HCT116 (cell line): ENCODE data around the gene CCDC73. TPM values are rescaled to one million over a fixed set of nuclear protein-coding genes. Genes with fewer than 3 reads are reported as not detected.
"Not testable (repeated sequence)": the region's sequence is repeated elsewhere in the genome, so short reads cannot be mapped to it uniquely, and the experiment has no call there.

ENCODE experiments used
- ATAC-seq: fragments of 200-7000 bp; cut with Tn5 transposase; 2 replicates; pipeline ENCODE4 v1.9.1; 2020; ENCODE audit warnings: mild to moderate bottlenecking, moderate library complexity
- BruUV-seq: library from RNA; stranded (reverse); fragments of 400-500 nt; replicated peaks from 2 replicates; lab custom pipeline; 2021; lab: Mats Ljungman, UMichigan
- CTCF ChIA-PET: fragments of 300-600 bp; sonication (Branson Sonifier 250); formaldehyde crosslinking; loops from one replicate; lab custom pipeline; 2021; ENCODE audit warnings: antibody characterized with exemption; lab: Charles Lee
- POLR2A ChIA-PET: fragments of 300-600, 350-600 bp; sonication (Branson Sonifier 250); formaldehyde crosslinking; loops from one replicate; lab custom pipeline; 2021; ENCODE audit warnings: antibody characterized with exemption; lab: Charles Lee
- RAD21 ChIA-PET, 2 experiments: fragments of 300-600 bp; sonication (Branson Sonifier 250); formaldehyde crosslinking; loops; one replicate each; lab custom pipeline; 2023; ENCODE audit warnings: low total read pairs in 2 of 2; ENCODE audit not compliant: uncharacterized antibody in 2 of 2, unreplicated experiment in 2 of 2, low non-redundant PET in 1 of 2; lab: Charles Lee
- DNase-seq: peaks from one replicate; pipeline ENCODE4 v3.0.0-alpha.2; 2010; ENCODE audit warnings: low read depth, low spot score
- H2AFZ ChIP-seq: fragments of 200-600 bp; shearing (Covaris generic), sonication (generic); 2 replicates; pipeline ENCODE4 v1.6.1; 2017; ENCODE audit warnings: low read depth, mixed run types, mixed read lengths, antibody characterized with exemption, low read length; ENCODE audit not compliant: poor library complexity, severe bottlenecking
- H3K27ac ChIP-seq: 2 replicates; pipeline ENCODE4 v1.5.1; 2012; ENCODE audit warnings: low read depth, low read length
- H3K27me3 ChIP-seq: fragments of 200-600 bp; sonication (generic); 2 replicates; pipeline ENCODE4 v1.6.1; 2016; ENCODE audit warnings: mixed run types, low read length, mixed read lengths; ENCODE audit not compliant: insufficient read depth
- H3K36me3 ChIP-seq, 2 experiments: fragments of 200-500 bp in 1 of 2; fragments of 200-600 bp in 1 of 2; sonication (Bioruptor generic) in 1 of 2; sonication (generic) in 1 of 2; 2 replicates each; pipeline versions ENCODE4 v1.5.1 to v1.6.1; 2014 to 2016; ENCODE audit warnings: low read length in 2 of 2, inconsistent platforms in 1 of 2, mixed read lengths in 1 of 2, mixed run types in 1 of 2; ENCODE audit not compliant: insufficient read depth in 2 of 2, control insufficient read depth in 1 of 2
- H3K4me1 ChIP-seq, 2 experiments: fragments of 200-600 bp in 1 of 2; sonication (generic) in 1 of 2; 2 replicates each; pipeline versions ENCODE4 v1.5.1 to v1.6.1; 2012 to 2017; ENCODE audit warnings: low read length in 2 of 2, inconsistent platforms in 1 of 2, mild to moderate bottlenecking in 1 of 2, mixed read lengths in 1 of 2, mixed run types in 1 of 2, moderate library complexity in 1 of 2; ENCODE audit not compliant: insufficient read depth in 2 of 2, control insufficient read depth in 1 of 2
- H3K4me2 ChIP-seq: fragments of 200-600 bp; sonication (generic); 2 replicates; pipeline ENCODE4 v1.6.1; 2017; ENCODE audit warnings: mixed run types, low read length, mixed read lengths
- H3K4me3 ChIP-seq, 2 experiments: fragments of 200-600 bp in 1 of 2; sonication (generic) in 1 of 2; replicated peaks in 1 of 2; 2 replicates each; pipeline ENCODE4 v1.5.1; 2011 to 2016; ENCODE audit warnings: low read length in 2 of 2, control low read depth in 1 of 2, low read depth in 1 of 2, mild to moderate bottlenecking in 1 of 2, mixed read lengths in 1 of 2, mixed run types in 1 of 2
- H3K79me2 ChIP-seq: fragments of 200-600 bp; sonication (generic); 2 replicates; pipeline ENCODE4 v1.6.1; 2017; ENCODE audit warnings: mild to moderate bottlenecking, mixed run types, low read length, moderate library complexity, mixed read lengths; ENCODE audit not compliant: insufficient read depth
- H3K9ac ChIP-seq: fragments of 200-600 bp; sonication (generic); 2 replicates; pipeline ENCODE4 v1.6.1; 2016; ENCODE audit warnings: low read length, mixed read lengths
- H3K9me2 ChIP-seq: fragments of 200-600 bp; sonication (generic), shearing (Covaris generic); 2 replicates; pipeline ENCODE4 v1.6.1; 2017; ENCODE audit warnings: mixed run types, mild to moderate bottlenecking, moderate library complexity; ENCODE audit not compliant: insufficient read depth
- H3K9me3 ChIP-seq, 2 experiments: fragments of 200-500 bp in 1 of 2; fragments of 200-600 bp in 1 of 2; sonication (Bioruptor generic) in 1 of 2; sonication (generic) in 1 of 2; 2 replicates each; pipeline ENCODE4 v1.6.1; 2014 to 2017; ENCODE audit warnings: low read length in 2 of 2, mixed read lengths in 2 of 2, inconsistent platforms in 1 of 2, low read depth in 1 of 2, mild to moderate bottlenecking in 1 of 2, mixed run types in 1 of 2, moderate library complexity in 1 of 2; ENCODE audit not compliant: control insufficient read depth in 1 of 2, insufficient read depth in 1 of 2
- H4K20me1 ChIP-seq: fragments of 200-600 bp; sonication (generic), shearing (Covaris generic); 2 replicates; pipeline ENCODE4 v1.6.1; 2017; ENCODE audit warnings: mixed run types, mild to moderate bottlenecking, moderate library complexity; ENCODE audit not compliant: insufficient read depth
- CBX3 ChIP-seq: IDR thresholded peaks from 2 replicates; pipeline ENCODE4 v1.6.1; 2012; ENCODE audit warnings: low read depth
- CEBPB ChIP-seq: IDR thresholded peaks from 2 replicates; pipeline ENCODE4 v1.6.1; 2012; ENCODE audit warnings: low read depth
- CTCF ChIP-seq, 3 experiments: fragments of 200-600 bp in 1 of 3; sonication (generic) in 1 of 3; IDR thresholded peaks in 2 of 3; conservative IDR thresholded peaks in 1 of 3; 2 replicates each; pipeline ENCODE4 v1.5.1; 2012 to 2017; ENCODE audit warnings: low read depth in 2 of 3, low read length in 2 of 3, antibody characterized with exemption in 1 of 3, borderline replicate concordance in 1 of 3, control low read depth in 1 of 3, mild to moderate bottlenecking in 1 of 3, mixed read lengths in 1 of 3, mixed run types in 1 of 3, moderate library complexity in 1 of 3; ENCODE audit not compliant: insufficient read depth in 1 of 3
- ELF1 ChIP-seq: IDR thresholded peaks from 2 replicates; pipeline ENCODE4 v1.6.1; 2012; ENCODE audit warnings: low read depth, borderline replicate concordance
- EZH2 ChIP-seq: fragments of 200-600 bp; sonication (generic); IDR thresholded peaks from 2 replicates; pipeline ENCODE4 v1.6.1; 2017; ENCODE audit warnings: antibody characterized with exemption, mixed run types
- EZH2phosphoT487 ChIP-seq: fragments of 200-600 bp; IDR thresholded peaks from 2 replicates; pipeline ENCODE4 v1.6.1; 2018; ENCODE audit warnings: antibody characterized with exemption, borderline replicate concordance
- JUND ChIP-seq: IDR thresholded peaks from 2 replicates; pipeline ENCODE4 v1.6.1; 2012
- POLR2A ChIP-seq: IDR thresholded peaks from 2 replicates; pipeline ENCODE4 v1.7.0; 2011; ENCODE audit warnings: borderline replicate concordance; ENCODE audit not compliant: insufficient read depth, insufficient read length; ENCODE audit errors: extremely low read depth
- POLR2AphosphoS5 ChIP-seq: IDR thresholded peaks from 2 replicates; pipeline ENCODE4 v1.6.1; 2011; ENCODE audit warnings: mild to moderate bottlenecking, low read depth, low read length, moderate library complexity
- SRF ChIP-seq: IDR thresholded peaks from 2 replicates; pipeline ENCODE4 v1.6.1; 2012; ENCODE audit warnings: low read depth
- TCF7L2 ChIP-seq: IDR thresholded peaks from 2 replicates; pipeline ENCODE4 v1.7.0; 2011; ENCODE audit warnings: borderline replicate concordance, inconsistent platforms; ENCODE audit not compliant: insufficient read depth, insufficient read length; ENCODE audit errors: extremely low read depth
- YY1 ChIP-seq: IDR thresholded peaks from 2 replicates; pipeline ENCODE4 v1.6.1; 2011; ENCODE audit warnings: low read length, low read depth, moderate library complexity, mild to moderate bottlenecking; ENCODE audit not compliant: insufficient replicate concordance; ENCODE audit errors: extremely low read depth
- ZNF274 ChIP-seq: fragments of 200-500 bp; sonication (Bioruptor generic); IDR thresholded peaks from 2 replicates; pipeline ENCODE4 v1.6.1; 2014; ENCODE audit warnings: mild to moderate bottlenecking, low read depth, low read length, inconsistent platforms
- intact Hi-C: fragments of 100-400 bp; cut with micrococcal nuclease; formaldehyde crosslinking; loops from 2 replicates; pipeline ENCODE4 v1.10.0; 2022
- total RNA-seq: library from RNA; stranded (reverse); gene quantifications from one replicate; pipeline ENCODE4 v1.2.1, GENCODE V29; 2021; ENCODE audit not compliant: unreplicated experiment
- TF ChIP-seq, protein P1 (sequence below): IDR thresholded peaks from 2 replicates; pipeline ENCODE4 v1.6.1; 2012
- TF ChIP-seq, protein P2 (sequence below): IDR thresholded peaks from 2 replicates; pipeline ENCODE4 v1.6.1; 2011; ENCODE audit warnings: mild to moderate bottlenecking, low read length, moderate library complexity; ENCODE audit not compliant: insufficient replicate concordance; ENCODE audit errors: extremely low read depth

CCDC73 gene
- total RNA-seq, 1 experiment from 2014 or later, result not detected

DNA sequence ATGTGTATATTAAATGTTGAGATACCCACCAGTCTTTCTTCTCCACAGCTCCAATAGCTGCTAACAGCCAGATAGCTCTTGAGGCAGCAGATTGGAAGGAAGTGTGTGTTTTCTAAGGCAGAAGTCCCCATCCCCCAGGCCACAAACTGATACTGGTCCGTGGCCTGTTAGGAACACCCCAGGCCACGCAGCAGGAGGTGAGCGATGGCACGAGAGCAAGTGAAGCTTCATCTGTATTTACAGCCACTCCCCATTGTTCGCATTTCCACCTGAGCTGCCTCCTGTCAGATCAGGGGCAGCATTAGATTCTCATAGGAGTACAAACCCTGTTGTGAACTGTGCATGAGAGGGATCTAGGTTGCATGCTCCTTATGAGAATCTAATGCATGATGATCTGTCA lies 12.7 kb downstream of the CCDC73 start:
- no peak overlapping the region for H3K4me3 ChIP-seq
- TF ChIP-seq EZH2 (no peak), YY1 (no peak), POLR2A (no peak), JUND (no peak), CEBPB (no peak), CBX3 (no peak), EZH2phosphoT487 (no peak), ZNF274 (no peak), SRF (no peak), POLR2AphosphoS5 (no peak), CTCF (IDR thresholded peaks at IDR 0.05 in 2 of 3, conservative IDR thresholded peaks at IDR 0.05 in 1 of 3; ENCODE audit: borderline replicate concordance in 1 of 3, insufficient read depth in 1 of 3, low read depth in 2 of 3, low read length in 2 of 3) (no peak), ELF1 (no peak), TCF7L2 (no peak)
- TF ChIP-seq, protein P1, sequence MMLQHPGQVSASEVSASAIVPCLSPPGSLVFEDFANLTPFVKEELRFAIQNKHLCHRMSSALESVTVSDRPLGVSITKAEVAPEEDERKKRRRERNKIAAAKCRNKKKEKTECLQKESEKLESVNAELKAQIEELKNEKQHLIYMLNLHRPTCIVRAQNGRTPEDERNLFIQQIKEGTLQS, result no peak
- TF ChIP-seq, protein P2, sequence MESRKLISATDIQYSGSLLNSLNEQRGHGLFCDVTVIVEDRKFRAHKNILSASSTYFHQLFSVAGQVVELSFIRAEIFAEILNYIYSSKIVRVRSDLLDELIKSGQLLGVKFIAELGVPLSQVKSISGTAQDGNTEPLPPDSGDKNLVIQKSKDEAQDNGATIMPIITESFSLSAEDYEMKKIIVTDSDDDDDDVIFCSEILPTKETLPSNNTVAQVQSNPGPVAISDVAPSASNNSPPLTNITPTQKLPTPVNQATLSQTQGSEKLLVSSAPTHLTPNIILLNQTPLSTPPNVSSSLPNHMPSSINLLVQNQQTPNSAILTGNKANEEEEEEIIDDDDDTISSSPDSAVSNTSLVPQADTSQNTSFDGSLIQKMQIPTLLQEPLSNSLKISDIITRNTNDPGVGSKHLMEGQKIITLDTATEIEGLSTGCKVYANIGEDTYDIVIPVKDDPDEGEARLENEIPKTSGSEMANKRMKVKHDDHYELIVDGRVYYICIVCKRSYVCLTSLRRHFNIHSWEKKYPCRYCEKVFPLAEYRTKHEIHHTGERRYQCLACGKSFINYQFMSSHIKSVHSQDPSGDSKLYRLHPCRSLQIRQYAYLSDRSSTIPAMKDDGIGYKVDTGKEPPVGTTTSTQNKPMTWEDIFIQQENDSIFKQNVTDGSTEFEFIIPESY, result no peak
- no peaks in the 10 kb centered on the region for H3K36me3 ChIP-seq
- intact Hi-C loops, result no loop called here
- no peak overlapping the region for H3K27ac ChIP-seq
- BruUV-seq, result no TSS peak
- no peaks in the 10 kb centered on the region for H3K79me2 ChIP-seq
- H3K9ac ChIP-seq, result no peak overlapping the region
- POLR2A ChIA-PET, result no interaction called here
- RAD21 ChIA-PET, result no interaction called here
- no peaks in the 10 kb centered on the region for H3K4me1 ChIP-seq
- no peaks in the 10 kb centered on the region for H3K27me3 ChIP-seq
- H3K9me2 ChIP-seq, result no peaks in the 10 kb centered on the region
- DNase-seq (no peak), ATAC-seq (no peak)
- CTCF ChIA-PET, result no interaction called here
- H3K4me2 ChIP-seq, result no peak overlapping the region
- H4K20me1 ChIP-seq, result no peaks in the 10 kb centered on the region
- no peak overlapping the region for H2AFZ ChIP-seq
- H3K9me3 ChIP-seq, result no peaks in the 10 kb centered on the region

- H2AFZ ChIP-seq, BruUV-seq, H3K79me2 ChIP-seq, H3K27me3 ChIP-seq, H3K27ac ChIP-seq, H3K4me2 ChIP-seq, H3K9ac ChIP-seq, H3K9me2 ChIP-seq, ATAC-seq, H3K4me3 ChIP-seq, intact Hi-C loops, H3K36me3 ChIP-seq, RAD21 ChIA-PET, DNase-seq, POLR2A ChIA-PET, H3K4me1 ChIP-seq, H4K20me1 ChIP-seq, H3K9me3 ChIP-seq: not testable (repeated sequence)
- CTCF ChIA-PET, result interaction anchor here (1.8 kb wide), 1 partner anchor 28 kb away, joined by 6 read pairs; no protein-coding TSS in a partner anchor
These were observed 13.6 kb downstream of the CCDC73 start for GRCh38 chr11:32780839-32781238.
